ENCODE data around the gene CACNA2D4. TPM values are rescaled to one million over a fixed set of nuclear protein-coding genes. Genes with fewer than 3 reads are reported as not detected.

The CACNA2D4 gene
- total and polyA plus RNA-seq, 4 donors, result 0.82 to 2.8 (median 1.3) TPM

GRCh38 chr12:1799051-1799881 is 119.2 kb downstream of the CACNA2D4 start:
- Histone ChIP-seq H3K4me1 (ENCODE audit: control insufficient read depth in 4 of 4, insufficient read depth in 4 of 4, low read length in 3 of 4) (peaks cover 3 to 16% (median 11%) of the 10 kb centered on the region in 4 donors), H3K36me3 (ENCODE audit: control insufficient read depth in 4 of 4, insufficient read depth in 3 of 4, low read depth in 1 of 4, low read length in 3 of 4) (no peaks in the 10 kb centered on the region), H3K9me3 (ENCODE audit: control insufficient read depth in 4 of 4, low read length in 3 of 4) (no peaks in the 10 kb centered on the region), H3K27ac (ENCODE audit: low read depth in 1 of 2, low read length in 2 of 2) (no peak overlapping the region), H3K9ac (ENCODE audit: low read depth in 1 of 2, low read length in 2 of 2) (no peak overlapping the region), H3K4me3 (ENCODE audit: low read depth in 1 of 3, low read length in 3 of 3) (no peak overlapping the region), H3K27me3 (ENCODE audit: control insufficient read depth in 4 of 4, insufficient read depth in 4 of 4, low read length in 3 of 4) (no peaks in the 10 kb centered on the region)
- 95% methylated on average over 21 of the region's 21 CpGs for WGBS
- DNase-seq (ENCODE audit: low spot score), result no peak
- TF ChIP-seq FOXA1 (IDR thresholded peaks at IDR 0.05), result no peak
- no peak for TF ChIP-seq SP1 (IDR thresholded peaks at IDR 0.05)
- no peak for TF ChIP-seq ZBTB33 (IDR thresholded peaks at IDR 0.05)
- TF ChIP-seq, protein P1, sequence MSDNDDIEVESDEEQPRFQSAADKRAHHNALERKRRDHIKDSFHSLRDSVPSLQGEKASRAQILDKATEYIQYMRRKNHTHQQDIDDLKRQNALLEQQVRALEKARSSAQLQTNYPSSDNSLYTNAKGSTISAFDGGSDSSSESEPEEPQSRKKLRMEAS (IDR thresholded peaks at IDR 0.05), result no peak
- no peak for TF ChIP-seq HNF4G (IDR thresholded peaks at IDR 0.05)
- no peak for TF ChIP-seq REST (IDR thresholded peaks at IDR 0.05)
- TF ChIP-seq TAF1 (conservative IDR thresholded peaks at IDR 0.05), result no peak
- TF ChIP-seq GABPA (IDR thresholded peaks at IDR 0.05 in 1 of 2, conservative IDR thresholded peaks at IDR 0.05 in 1 of 2), result no peak
- TF ChIP-seq YY1 (IDR thresholded peaks at IDR 0.05), result no peak
- no peak for TF ChIP-seq RAD21 (IDR thresholded peaks at IDR 0.05)
- no peak for TF ChIP-seq FOXA2 (IDR thresholded peaks at IDR 0.05)
- TF ChIP-seq, protein P2, sequence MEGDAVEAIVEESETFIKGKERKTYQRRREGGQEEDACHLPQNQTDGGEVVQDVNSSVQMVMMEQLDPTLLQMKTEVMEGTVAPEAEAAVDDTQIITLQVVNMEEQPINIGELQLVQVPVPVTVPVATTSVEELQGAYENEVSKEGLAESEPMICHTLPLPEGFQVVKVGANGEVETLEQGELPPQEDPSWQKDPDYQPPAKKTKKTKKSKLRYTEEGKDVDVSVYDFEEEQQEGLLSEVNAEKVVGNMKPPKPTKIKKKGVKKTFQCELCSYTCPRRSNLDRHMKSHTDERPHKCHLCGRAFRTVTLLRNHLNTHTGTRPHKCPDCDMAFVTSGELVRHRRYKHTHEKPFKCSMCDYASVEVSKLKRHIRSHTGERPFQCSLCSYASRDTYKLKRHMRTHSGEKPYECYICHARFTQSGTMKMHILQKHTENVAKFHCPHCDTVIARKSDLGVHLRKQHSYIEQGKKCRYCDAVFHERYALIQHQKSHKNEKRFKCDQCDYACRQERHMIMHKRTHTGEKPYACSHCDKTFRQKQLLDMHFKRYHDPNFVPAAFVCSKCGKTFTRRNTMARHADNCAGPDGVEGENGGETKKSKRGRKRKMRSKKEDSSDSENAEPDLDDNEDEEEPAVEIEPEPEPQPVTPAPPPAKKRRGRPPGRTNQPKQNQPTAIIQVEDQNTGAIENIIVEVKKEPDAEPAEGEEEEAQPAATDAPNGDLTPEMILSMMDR (IDR thresholded peaks at IDR 0.05; ENCODE audit: low read depth, low read length, missing input control), result no peak
- no peak for TF ChIP-seq NR2F2 (IDR thresholded peaks at IDR 0.05)
- TF ChIP-seq HNF4A (conservative IDR thresholded peaks at IDR 0.05), result no peak

DNA sequence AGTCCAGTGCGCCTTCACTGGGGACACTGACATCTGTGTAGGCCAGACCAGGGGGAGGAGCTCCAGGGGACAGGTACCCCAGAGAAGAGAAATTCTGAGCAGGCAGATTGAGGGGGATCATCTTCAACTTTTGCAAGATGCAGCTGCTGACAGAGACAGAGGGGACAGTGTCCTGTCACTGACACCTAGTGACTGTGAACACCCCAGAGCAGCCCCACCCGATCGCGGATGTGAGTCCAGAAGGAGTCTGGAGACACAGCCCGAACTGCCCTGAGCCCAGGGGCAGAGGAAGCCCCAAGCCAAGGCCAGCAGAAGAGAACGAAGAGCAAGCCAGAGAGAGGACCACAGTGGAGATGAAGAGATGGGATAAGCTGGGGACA is 119.8 kb downstream of the CACNA2D4 start:
- no peak for DNase-seq (ENCODE audit: low spot score)
- peaks cover 3 to 16% (median 11%) of the 10 kb centered on the region in 4 donors for H3K4me1 ChIP-seq (ENCODE audit: control insufficient read depth in 4 of 4, insufficient read depth in 4 of 4, low read length in 3 of 4)
- no peak overlapping the region for H3K9ac ChIP-seq (ENCODE audit: low read depth in 1 of 2, low read length in 2 of 2)
- 89% methylated on average over 6 of the region's 6 CpGs for WGBS
- H3K4me3 ChIP-seq (ENCODE audit: low read depth in 1 of 3, low read length in 3 of 3), result no peak overlapping the region
- no peaks in the 10 kb centered on the region for H3K36me3 ChIP-seq (ENCODE audit: control insufficient read depth in 4 of 4, insufficient read depth in 3 of 4, low read depth in 1 of 4, low read length in 3 of 4)
- H3K27ac ChIP-seq (ENCODE audit: low read depth in 1 of 2, low read length in 2 of 2), result no peak overlapping the region
- H3K9me3 ChIP-seq (ENCODE audit: control insufficient read depth in 4 of 4, low read length in 3 of 4), result no peaks in the 10 kb centered on the region
- TF ChIP-seq HNF4A (conservative IDR thresholded peaks at IDR 0.05) (no peak), ATF3 (IDR thresholded peaks at IDR 0.05) (no peak), HNF4G (IDR thresholded peaks at IDR 0.05) (no peak), FOXA2 (IDR thresholded peaks at IDR 0.05) (no peak), ZBTB33 (IDR thresholded peaks at IDR 0.05) (no peak), NR2F2 (IDR thresholded peaks at IDR 0.05) (no peak), REST (IDR thresholded peaks at IDR 0.05) (no peak), SP1 (IDR thresholded peaks at IDR 0.05) (no peak), TAF1 (conservative IDR thresholded peaks at IDR 0.05) (no peak), RAD21 (IDR thresholded peaks at IDR 0.05) (no peak)
- no peaks in the 10 kb centered on the region for H3K27me3 ChIP-seq (ENCODE audit: control insufficient read depth in 4 of 4, insufficient read depth in 4 of 4, low read length in 3 of 4)
